AG09319 (cell line): ENCODE measurements around the gene ATP2B1.

Source experiments
- DNase-seq: peaks from one replicate; pipeline ENCODE4 v3.0.0-alpha.2; 2010; ENCODE audit warnings: low read depth; ENCODE audit errors: extremely low read depth
- TF ChIP-seq, protein P1 (sequence below): IDR thresholded peaks from 2 replicates; pipeline ENCODE4 v1.5.1; 2011; ENCODE audit warnings: low read depth, mild to moderate bottlenecking, inconsistent platforms, low read length, moderate library complexity

ATP2B1 gene

GRCh38 chr12:89731614-89732013 lies 23.0 kb upstream of the ATP2B1 start:
- TF ChIP-seq, protein P1, sequence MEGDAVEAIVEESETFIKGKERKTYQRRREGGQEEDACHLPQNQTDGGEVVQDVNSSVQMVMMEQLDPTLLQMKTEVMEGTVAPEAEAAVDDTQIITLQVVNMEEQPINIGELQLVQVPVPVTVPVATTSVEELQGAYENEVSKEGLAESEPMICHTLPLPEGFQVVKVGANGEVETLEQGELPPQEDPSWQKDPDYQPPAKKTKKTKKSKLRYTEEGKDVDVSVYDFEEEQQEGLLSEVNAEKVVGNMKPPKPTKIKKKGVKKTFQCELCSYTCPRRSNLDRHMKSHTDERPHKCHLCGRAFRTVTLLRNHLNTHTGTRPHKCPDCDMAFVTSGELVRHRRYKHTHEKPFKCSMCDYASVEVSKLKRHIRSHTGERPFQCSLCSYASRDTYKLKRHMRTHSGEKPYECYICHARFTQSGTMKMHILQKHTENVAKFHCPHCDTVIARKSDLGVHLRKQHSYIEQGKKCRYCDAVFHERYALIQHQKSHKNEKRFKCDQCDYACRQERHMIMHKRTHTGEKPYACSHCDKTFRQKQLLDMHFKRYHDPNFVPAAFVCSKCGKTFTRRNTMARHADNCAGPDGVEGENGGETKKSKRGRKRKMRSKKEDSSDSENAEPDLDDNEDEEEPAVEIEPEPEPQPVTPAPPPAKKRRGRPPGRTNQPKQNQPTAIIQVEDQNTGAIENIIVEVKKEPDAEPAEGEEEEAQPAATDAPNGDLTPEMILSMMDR, result no peak
- DNase-seq, result peak; percentile 35

GRCh38 chr12:89731089-89731488 lies 22.5 kb upstream of the ATP2B1 start:
- no peak for DNase-seq
- TF ChIP-seq, protein P1, result no peak

GRCh38 chr12:89729946-89730459 lies 21.4 kb upstream of the ATP2B1 start:
- DNase-seq, result no peak
- TF ChIP-seq, protein P1, result no peak

- TF ChIP-seq, protein P1, result no peak
- no peak for DNase-seq
Measured at GRCh38 chr12:89723276-89723675, 14.6 kb upstream of the ATP2B1 start.

DNA sequence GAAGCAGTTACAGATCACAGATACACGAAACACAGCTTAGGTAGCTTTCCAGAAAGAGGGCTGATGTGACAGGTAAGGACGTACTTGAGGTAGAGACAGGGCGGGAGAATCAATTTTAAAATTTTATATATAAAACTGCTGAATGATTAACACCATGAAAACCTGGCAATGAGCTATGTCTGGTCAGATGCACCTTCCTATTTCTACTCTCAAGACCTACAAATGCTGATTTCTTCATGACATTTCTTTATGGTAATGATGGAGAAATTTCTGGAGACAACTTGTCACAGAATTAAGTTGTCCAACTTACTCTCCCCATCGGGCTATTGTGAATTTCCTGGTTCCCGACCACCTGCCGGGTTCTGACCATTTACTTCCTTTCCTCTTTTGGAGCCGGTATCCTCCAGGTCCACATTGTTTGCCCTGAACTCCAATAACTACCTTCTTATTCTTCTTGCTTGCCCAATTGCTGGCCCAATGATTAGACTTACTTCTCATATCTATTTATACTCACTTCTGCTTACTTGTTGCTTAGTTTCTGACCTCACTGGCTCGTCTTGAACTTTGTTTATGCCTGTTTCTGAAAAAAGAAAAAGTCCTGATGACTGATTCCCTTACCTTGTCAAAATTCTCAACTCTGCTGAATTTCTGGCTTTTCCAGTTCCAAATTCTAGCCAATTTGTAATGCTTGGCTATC lies 12.8 kb upstream of the ATP2B1 start:
- TF ChIP-seq, protein P1, result no peak

DNA sequence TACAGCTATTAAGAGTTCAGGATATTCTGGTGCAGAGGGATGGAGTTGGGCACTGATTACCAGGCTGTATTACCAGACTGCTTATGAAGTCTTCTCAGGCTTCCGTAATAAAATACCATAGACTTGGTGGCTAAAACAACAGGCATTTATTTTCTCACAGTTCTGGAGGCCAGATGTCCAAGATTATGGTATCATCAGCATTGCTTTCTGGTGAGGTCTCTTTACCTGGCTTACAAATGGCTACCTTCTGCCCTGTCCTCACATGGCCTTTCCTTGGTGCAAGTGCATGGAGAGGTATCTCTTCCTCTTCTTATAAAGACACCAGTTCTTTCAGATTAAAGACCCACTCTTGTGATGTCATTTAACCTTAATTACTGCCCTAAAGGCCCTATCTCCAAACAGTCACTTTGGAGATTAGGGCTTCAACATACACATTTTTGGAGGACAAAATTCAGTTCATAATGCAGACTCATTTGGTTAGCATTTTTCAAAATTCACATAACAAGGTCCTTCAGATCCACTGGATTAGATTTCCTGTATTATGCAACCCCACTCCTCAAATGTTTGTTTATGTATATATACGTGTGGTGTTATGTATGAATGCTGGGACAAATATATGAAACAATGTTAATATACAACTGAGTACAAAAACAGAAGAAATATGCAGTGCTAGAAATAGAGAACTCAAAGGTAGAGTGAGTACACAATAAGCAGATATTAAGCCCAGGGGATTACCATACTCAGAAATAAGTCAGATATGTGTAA lies 9.3 kb upstream of the ATP2B1 start:
- DNase-seq, result no peak
- TF ChIP-seq, protein P1, result no peak

More for the DNA sequence above, 12.8 kb upstream of the ATP2B1 start:
- DNase-seq, result no peak

- no peak for DNase-seq
- TF ChIP-seq, protein P1, result no peak
Measured at GRCh38 chr12:89712706-89713105, 4.1 kb upstream of the ATP2B1 start.
